K562 (cell line): ENCODE data around the gene SYNE2. TPM values are rescaled to one million over a fixed set of nuclear protein-coding genes. Genes with fewer than 3 reads are reported as not detected.

Experiments used
- ATAC-seq: fragments of 200-7000 bp; cut with Tn5 transposase; 3 replicates; pipeline ENCODE4 v1.9.1; 2020; ENCODE audit warnings: moderate library complexity
- BruUV-seq: library from RNA; stranded (reverse); fragments of 400-500 nt; replicated peaks from 2 replicates; lab custom pipeline; 2021; lab: Mats Ljungman, UMichigan
- CTCF ChIA-PET: fragments of 300-600 bp; formaldehyde crosslinking; extraction: SDS; loops from one replicate; lab custom pipeline; 2021; ENCODE audit warnings: low intra/inter-chr PET ratio; lab: Yijun Ruan, JAX
- POLR2A ChIA-PET: fragments of 300-600, 350-650 bp; sonication (Branson Sonifier 250); formaldehyde crosslinking; extraction: SDS; loops from one replicate; lab custom pipeline; 2021; ENCODE audit warnings: antibody characterized with exemption, inconsistent platforms; lab: Yijun Ruan, JAX
- DNase-seq, 4 experiments: peaks; one replicate each; pipeline versions ENCODE4 v3.0.0 to v3.0.0-alpha.2; 2011 to 2018; ENCODE audit warnings: low spot score in 3 of 4, mixed read lengths in 3 of 4; ENCODE audit errors: extremely low read depth in 1 of 4
- FAIRE-seq: peaks from 2 replicates; lab custom pipeline; 2011; peaks lifted over from hg19 to GRCh38; lab: Jason Lieb, UNC
- H2AFZ ChIP-seq: 2 replicates; pipeline ENCODE4 v1.6.0; 2011; ENCODE audit warnings: low read depth, low read length, control low read depth, inconsistent platforms
- H3K27ac ChIP-seq: fragments of 200-600 bp; 3 replicates; pipeline ENCODE4 v1.8.0; 2011; ENCODE audit warnings: low read depth, mild to moderate bottlenecking, control low read depth, inconsistent platforms, low read length, moderate library complexity, mixed read lengths; ENCODE audit errors: extremely low read depth
- H3K27me3 ChIP-seq, 2 experiments: fragments of 300-600 bp in 1 of 2; 2 replicates in 1 of 2; 3 replicates in 1 of 2; pipeline versions ENCODE4 v1.6.0 to v1.8.0; 2011; ENCODE audit warnings: inconsistent platforms in 2 of 2, low read length in 2 of 2, mild to moderate bottlenecking in 1 of 2, mixed read lengths in 1 of 2, moderate library complexity in 1 of 2; ENCODE audit not compliant: control insufficient read depth in 2 of 2, insufficient read depth in 2 of 2
- H3K36me3 ChIP-seq: fragments of 300-600 bp; 3 replicates; pipeline ENCODE4 v1.8.0; 2011; ENCODE audit warnings: mild to moderate bottlenecking, low read length, inconsistent platforms; ENCODE audit not compliant: control insufficient read depth, insufficient read depth
- H3K4me1 ChIP-seq, 2 experiments: fragments of 200-600 bp in 1 of 2; replicated peaks in 1 of 2; 2 replicates in 1 of 2; 3 replicates in 1 of 2; pipeline versions ENCODE4 v1.5.1 to v1.8.0; 2011; ENCODE audit warnings: inconsistent platforms in 2 of 2, low read length in 2 of 2, mild to moderate bottlenecking in 1 of 2, mixed read lengths in 1 of 2, moderate library complexity in 1 of 2; ENCODE audit not compliant: control insufficient read depth in 2 of 2, insufficient read depth in 2 of 2
- H3K4me2 ChIP-seq: 2 replicates; pipeline ENCODE4 v1.6.1; 2011; ENCODE audit warnings: low read length, control low read depth, inconsistent platforms, mixed read lengths; ENCODE audit not compliant: insufficient read depth
- H3K4me3 ChIP-seq: fragments of 200-600 bp; sonication (generic), shearing (Covaris generic); 2 replicates; pipeline ENCODE4 v1.5.1; 2016; ENCODE audit warnings: control low read depth, inconsistent platforms
- H3K79me2 ChIP-seq: fragments of 200-600 bp; 3 replicates; pipeline ENCODE4 v1.8.0; 2011; ENCODE audit warnings: low read length, inconsistent platforms; ENCODE audit not compliant: control insufficient read depth, insufficient read depth
- H3K9ac ChIP-seq, 2 experiments: 2 replicates each; pipeline versions ENCODE4 v1.6.0 to v1.6.1; 2011; ENCODE audit warnings: low read depth in 2 of 2, low read length in 2 of 2, control low read depth in 1 of 2, inconsistent platforms in 1 of 2, mild to moderate bottlenecking in 1 of 2, mixed read lengths in 1 of 2; ENCODE audit not compliant: insufficient read depth in 1 of 2
- H3K9me1 ChIP-seq: one replicate; pipeline ENCODE4 v1.6.0; 2011; ENCODE audit warnings: inconsistent platforms, mild to moderate bottlenecking, low read length, moderate library complexity; ENCODE audit not compliant: control insufficient read depth, insufficient read depth
- H3K9me3 ChIP-seq: replicated peaks from 2 replicates; pipeline ENCODE4 v1.5.1; 2011; ENCODE audit warnings: low read depth, low read length, inconsistent platforms; ENCODE audit not compliant: control insufficient read depth, insufficient read depth
- H4K20me1 ChIP-seq: replicated peaks from 2 replicates; pipeline ENCODE4 v1.6.1; 2011; ENCODE audit warnings: low read length, inconsistent platforms, mixed read lengths; ENCODE audit not compliant: control insufficient read depth, insufficient read depth
- BRD9 ChIP-seq: fragments of 450-650 bp; IDR thresholded peaks from 2 replicates; pipeline ENCODE4 v1.6.1; 2018; ENCODE audit warnings: low read depth; ENCODE audit not compliant: partially characterized antibody
- CEBPB ChIP-seq: fragments of 450-650 bp; IDR thresholded peaks from 2 replicates; pipeline ENCODE4 v1.6.1; 2016; ENCODE audit warnings: missing genetic modification characterization, missing compliant biosample characterization
- ELF4 ChIP-seq: fragments of 450-650 bp; formaldehyde crosslinking; IDR thresholded peaks from 2 replicates; pipeline ENCODE4 v1.4.0; 2022; ENCODE audit warnings: missing genetic modification characterization
- EZH2 ChIP-seq: IDR thresholded peaks from 2 replicates; pipeline ENCODE4 v1.6.1; 2012; ENCODE audit warnings: low read depth, mild to moderate bottlenecking, inconsistent platforms, low read length, borderline replicate concordance
- RBM39 ChIP-seq: fragments of 200-400 bp; formaldehyde crosslinking; optimal IDR thresholded peaks from 2 replicates; pipeline ENCODE3; 2018; ENCODE audit warnings: low read depth, low read length
- SAP30 ChIP-seq: fragments of 200-600 bp; sonication (generic); IDR thresholded peaks from 2 replicates; pipeline ENCODE4 v1.6.1; 2012; ENCODE audit warnings: borderline replicate concordance, low read depth, mild to moderate bottlenecking, moderate library complexity, low read length, control low read depth, inconsistent platforms; ENCODE audit not compliant: insufficient read depth, poor library complexity, severe bottlenecking
- TAF7 ChIP-seq: fragments of 450-650 bp; IDR thresholded peaks from 2 replicates; pipeline ENCODE4 v1.6.1; 2016; ENCODE audit warnings: missing genetic modification characterization, missing compliant biosample characterization
- TSC22D4 ChIP-seq: fragments of 450-650 bp; IDR thresholded peaks from 2 replicates; pipeline ENCODE4 v1.6.1; 2016; ENCODE audit warnings: missing genetic modification characterization, missing biosample characterization, control low read depth
- WGBS: fragments of 100-300 bp; shearing (Covaris generic); methylation state at CpG from one replicate; pipeline ENCODE4 v1.1.6; 2016; ENCODE audit warnings: low coverage, mixed read lengths; ENCODE audit not compliant: insufficient coverage; ENCODE audit errors: missing lambda C conversion rate; 5-methylcytosine and 5-hydroxymethylcytosine counted together
- in situ Hi-C: fragments of 300-500 bp; cut with MboI; formaldehyde crosslinking; loops from 4 replicates; pipeline ENCODE4 v1.15.0; 2018; ENCODE audit warnings: inconsistent platforms, mixed read lengths
- intact Hi-C: fragments of 100-400 bp; cut with micrococcal nuclease; formaldehyde crosslinking; loops from 2 replicates; pipeline ENCODE4 v1.14.2; 2022
- polyA plus RNA-seq, 8 experiments: library from polyadenylated mRNA; depleted of rRNA in 4 of 8; stranded (reverse) in 5 of 8; unstranded in 3 of 8; fragments of >200 nt; fragmentation: Nextera tagmentation in 2 of 8; fragmentation: Illumina TruSeq in 1 of 8; extraction: Ambion mirVana in 2 of 8; extraction: Trizol in 1 of 8; gene quantifications; 2 replicates each; pipeline versions ENCODE4 v1.2.1 to v1.2.3, GENCODE V29; 2011 to 2014; ENCODE audit warnings: inconsistent platforms in 1 of 8, missing spikeins in 1 of 8
- total RNA-seq, 7 experiments: library from RNA; depleted of rRNA in 6 of 7; stranded (reverse); fragments of >200 nt in 6 of 7; fragmentation: Illumina TruSeq in 2 of 7; extraction: Trizol in 2 of 7; gene quantifications; 2 replicates each; pipeline versions ENCODE4 v1.2.1 to v1.2.3, GENCODE V29; 2011 to 2021; ENCODE audit warnings: low replicate concordance in 1 of 7

SYNE2 gene
- total and polyA plus RNA-seq, 9 of the 15 experiments (the other 6 are each of a cell fraction or from before 2014, with no cell fraction given), result 0.06 to 0.53 (median 0.11) TPM

DNA sequence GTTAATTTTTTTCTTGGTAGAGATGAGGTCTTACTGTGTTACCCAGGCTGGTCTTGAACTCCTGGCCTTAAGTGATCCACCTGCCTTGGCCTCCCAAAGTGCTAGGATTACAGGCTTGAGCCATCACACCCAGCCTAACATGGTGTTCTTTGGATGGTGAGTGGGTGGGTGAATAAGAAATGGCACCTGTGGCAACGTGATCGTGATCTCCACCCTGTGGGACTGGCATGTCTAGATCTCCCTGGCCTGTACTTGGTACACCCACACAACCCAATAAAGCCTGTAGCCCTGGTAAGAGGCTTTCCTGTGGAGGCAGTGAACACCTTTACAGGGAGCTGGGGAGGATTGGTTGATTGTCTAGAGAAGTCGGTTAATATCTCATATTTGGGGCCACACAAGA is 25.2 kb downstream of the SYNE2 start:
- H3K79me2 ChIP-seq, result no peaks in the 10 kb centered on the region
- DNase-seq (no peak), ATAC-seq (no peak), FAIRE-seq (no peak)
- H3K4me3 ChIP-seq, result no peak overlapping the region
- no peaks in the 10 kb centered on the region for H3K27me3 ChIP-seq
- no peaks in the 10 kb centered on the region for H3K36me3 ChIP-seq
- in situ Hi-C loops, result no loop called here
- no peaks in the 10 kb centered on the region for H3K9me3 ChIP-seq
- H4K20me1 ChIP-seq, result no peaks in the 10 kb centered on the region
- no peak for TF ChIP-seq TSC22D4 (tag)
- no peak for TF ChIP-seq BRD9
- no peak for TF ChIP-seq TAF7 (tag)
- TF ChIP-seq SAP30, result no peak
- TF ChIP-seq ELF4 (CRISPR knock-in tag), result no peak
- TF ChIP-seq EZH2, result no peak
- TF ChIP-seq RBM39, result no peak
- TF ChIP-seq CEBPB (tag), result no peak
- H3K27ac ChIP-seq, result no peak overlapping the region
- no peak overlapping the region for H3K9ac ChIP-seq
- 0% methylated on average over 3 of the region's 3 CpGs for whole genome bisulfite sequencing
- H2AFZ ChIP-seq, result no peak overlapping the region
- BruUV-seq, result no TSS peak
- H3K9me1 ChIP-seq, result no peaks in the 10 kb centered on the region
- intact Hi-C loops, result no loop called here
- POLR2A ChIA-PET, result interaction anchor here (0.6 to 0.7 kb wide), 2 partner anchors 12 to 183 kb away, joined by 3 read pairs; no protein-coding TSS in a partner anchor
- CTCF ChIA-PET, result no interaction called here
- no peaks in the 10 kb centered on the region for H3K4me1 ChIP-seq
- H3K4me2 ChIP-seq, result no peak overlapping the region
